ENCODE measurements around the gene CAPN5.
"Not testable (repeated sequence)": the region's sequence is repeated elsewhere in the genome, so short reads cannot be mapped to it uniquely, and the experiment has no call there.

CAPN5 gene

DNA sequence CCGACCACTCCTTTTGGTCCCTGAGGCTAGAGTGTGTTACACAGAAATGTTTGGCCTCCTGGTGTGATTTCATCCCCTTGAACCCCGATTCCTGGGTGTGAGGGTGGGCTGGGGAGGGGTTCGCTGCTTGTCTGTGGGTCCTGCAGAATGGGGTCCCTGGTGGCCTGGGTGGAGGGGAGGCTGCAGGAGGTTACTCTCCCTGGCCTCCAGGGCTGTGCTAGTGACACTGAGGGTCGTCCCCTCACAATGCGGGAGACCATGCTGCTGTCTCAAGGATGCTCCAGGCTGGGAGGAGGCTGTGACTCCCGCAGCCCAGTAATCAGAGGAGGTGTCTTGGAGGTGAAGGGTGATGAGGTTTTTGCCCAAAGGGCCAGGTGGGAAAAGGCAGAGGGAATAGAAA is 18.9 kb downstream of the CAPN5 start:
- no peak for DNase-seq

DNA sequence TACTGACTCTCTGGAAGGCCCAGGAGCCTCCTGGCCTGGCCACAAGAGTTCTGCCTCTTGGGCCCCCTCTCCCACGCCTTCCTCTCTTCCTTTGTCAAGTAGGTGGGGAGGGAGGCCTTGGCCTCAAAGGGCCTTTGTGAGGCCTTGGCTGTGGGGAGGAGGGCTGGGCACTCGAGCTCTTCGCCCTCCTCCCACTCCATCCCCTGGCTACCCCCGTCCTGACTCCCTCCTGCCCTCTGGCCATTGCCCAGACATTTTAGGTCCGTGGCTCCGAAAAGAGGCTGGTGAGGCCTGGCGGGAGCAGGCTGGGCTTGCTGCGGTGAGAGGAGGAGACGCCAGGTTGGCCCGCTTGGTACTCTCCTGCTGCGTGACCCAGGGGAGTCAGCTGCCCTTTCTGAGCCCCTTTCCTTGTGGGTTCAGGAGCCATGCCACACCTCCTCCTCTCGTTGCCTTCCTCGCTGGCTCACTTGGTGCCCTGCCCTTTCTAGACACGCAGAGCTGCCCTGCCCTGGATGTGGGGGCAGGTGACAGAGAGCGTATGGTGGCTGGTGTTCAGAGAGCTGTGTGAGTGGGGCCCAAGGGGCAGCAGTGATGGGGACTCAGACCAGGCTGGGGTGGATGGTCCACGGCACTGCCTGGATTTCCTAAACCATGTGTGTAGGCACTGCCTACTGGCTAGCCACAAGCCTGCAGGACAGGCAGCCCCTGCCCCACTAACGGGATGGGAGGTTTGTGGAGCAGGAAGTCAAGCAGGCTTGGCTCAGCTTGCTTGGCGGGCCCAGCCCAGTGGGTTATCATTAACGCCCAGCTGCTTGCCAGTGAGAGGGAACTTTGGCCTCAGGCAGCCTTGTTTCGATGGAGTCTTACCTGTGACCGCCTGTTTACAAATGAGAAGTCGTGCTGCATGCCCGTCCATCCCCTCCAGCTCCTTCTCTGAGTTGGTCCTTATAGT is 20.0 kb downstream of the CAPN5 start:
- DNase-seq: no peak

DNA sequence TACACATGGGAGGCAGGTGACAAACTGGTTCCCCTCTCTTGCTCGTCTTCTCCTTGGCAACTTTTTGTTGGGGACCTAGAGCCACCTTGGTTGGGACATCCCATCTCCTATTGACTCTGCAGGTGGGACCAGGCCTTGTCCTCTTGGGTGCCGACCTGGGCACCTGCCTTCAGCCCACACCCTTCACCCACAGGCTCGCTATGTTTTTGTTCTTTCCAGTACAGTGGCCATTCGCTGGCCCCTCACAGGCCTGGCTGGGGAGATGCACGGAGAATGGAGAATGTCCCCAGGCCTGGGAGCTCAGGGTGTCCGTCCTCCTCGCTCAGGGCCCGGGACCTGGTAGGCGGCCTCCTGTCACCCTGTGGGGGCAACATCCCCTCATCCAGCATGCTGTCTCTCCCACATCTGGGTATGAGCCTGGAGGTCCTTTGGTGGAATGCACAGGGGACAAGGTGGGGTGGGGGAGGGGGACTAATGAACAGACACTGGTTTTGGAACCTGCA is 21.0 kb downstream of the CAPN5 start:
- DNase-seq: no peak

DNA sequence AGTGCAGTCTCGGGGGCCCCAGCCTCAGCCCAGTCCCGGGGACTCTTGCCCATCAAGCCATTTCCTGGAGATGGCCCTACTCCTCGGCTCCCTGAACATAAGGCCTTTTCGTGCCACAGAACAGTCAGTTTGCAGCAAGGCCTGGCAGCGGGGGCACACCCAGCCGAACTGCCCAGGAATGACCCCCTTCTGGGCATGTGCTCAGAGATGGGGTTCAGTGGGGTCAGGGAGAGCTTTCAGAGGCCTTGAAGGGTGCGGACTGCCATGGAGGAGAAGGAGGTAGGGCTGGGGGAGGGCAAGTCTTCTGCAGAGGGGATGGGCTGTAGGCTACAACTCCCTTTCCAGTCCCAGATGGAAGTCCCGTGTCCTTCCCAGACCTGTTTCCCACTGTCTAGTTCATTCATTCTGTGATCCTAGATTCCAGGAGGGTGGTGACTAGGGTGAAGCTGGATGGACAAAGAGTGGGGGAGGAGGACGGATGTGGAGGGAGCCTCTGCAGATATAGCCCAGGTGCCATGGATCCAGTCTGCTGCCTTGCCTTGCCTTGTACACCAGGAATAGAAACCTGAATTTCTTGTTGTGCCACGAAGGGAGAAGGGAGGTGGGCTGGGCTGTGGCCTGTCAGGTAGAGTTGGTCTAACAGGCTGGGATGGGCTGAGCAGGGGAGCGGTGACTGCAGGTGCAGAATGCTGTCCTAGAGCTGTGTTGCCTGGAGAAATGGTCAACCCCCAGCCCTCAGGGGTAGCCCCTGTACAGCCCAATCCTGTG is 21.6 kb downstream of the CAPN5 start:
- no peak for DNase-seq

DNA sequence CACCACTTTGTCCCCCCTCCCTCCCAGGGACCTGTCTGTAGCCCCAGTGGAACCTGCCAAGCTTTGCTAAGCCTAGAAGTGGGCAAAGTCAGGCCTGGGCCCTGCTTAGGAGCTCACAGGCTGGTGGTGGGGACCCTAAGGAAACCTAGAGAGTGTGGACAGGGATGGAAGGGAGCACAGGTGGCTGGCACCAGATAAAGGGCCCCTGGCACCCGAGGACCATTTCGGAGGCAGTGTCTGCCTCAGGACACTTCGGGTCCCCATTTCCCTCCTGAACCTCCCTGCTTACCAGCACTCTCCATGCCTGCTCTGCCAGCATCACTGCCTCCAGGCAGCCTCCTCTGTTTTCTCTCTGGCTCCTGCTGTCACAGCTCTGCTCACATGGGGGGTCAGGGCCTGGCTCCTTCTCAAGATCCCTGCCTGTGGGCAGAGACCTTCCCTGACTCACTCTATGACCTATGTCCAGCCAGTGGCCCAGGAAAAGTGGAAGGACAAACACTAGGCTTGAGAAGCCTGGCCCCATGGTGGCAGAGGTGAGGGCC is 22.3 kb downstream of the CAPN5 start:
- no peak for DNase-seq

DNA sequence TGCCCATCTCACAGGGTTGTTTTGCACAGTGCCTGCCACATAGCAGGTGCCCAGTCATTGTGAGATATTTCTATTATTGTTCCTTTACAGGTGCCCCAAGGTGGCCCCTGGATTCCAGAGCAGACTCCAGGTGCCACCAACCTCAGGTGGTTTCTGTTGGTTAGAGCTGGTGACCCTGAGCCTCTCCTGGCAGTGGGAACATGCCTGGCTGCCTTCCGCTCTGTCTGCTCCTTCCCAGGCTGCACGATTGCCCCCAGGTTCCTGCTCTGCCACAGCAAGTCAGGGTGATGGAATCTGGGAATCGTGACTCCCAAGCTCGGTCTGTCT is 23.2 kb downstream of the CAPN5 start:
- no peak for DNase-seq

DNA sequence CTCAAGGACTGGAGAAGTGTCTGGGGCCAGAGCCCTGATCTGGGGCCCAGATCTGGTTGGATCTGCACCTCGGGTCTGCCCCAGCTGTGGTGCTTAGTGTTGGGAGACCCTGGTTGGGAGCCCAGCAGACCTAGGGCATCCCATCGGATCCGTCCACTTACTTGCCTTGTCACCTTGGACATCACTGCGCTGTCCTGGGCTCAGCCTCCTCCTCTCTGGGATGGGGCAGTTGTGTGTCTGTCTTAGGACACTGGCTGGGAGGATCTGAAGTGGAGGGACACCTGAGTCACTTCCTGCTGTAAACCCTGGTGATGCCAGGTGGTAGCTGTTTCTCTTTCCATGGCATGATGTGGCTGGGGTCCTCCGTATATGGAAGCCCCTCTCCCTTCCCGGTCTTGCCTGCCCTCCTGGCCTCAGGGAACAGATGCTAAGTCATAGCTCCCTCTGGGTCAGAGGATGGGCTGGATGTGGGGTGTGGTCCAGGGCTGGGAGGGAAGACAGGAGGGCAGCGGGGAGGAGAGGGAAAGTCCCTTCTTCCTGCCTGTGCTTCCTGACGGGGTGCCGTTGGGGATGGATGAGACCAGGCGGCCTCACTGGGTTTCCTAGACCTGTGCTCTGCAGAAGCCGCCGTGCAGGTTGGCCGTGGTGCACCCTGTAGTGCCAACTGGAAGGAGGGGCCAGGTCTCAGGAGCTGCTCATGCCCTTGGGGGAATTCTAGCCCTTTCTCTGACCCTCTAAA is 23.8 kb downstream of the CAPN5 start:
- no peak for DNase-seq

DNA sequence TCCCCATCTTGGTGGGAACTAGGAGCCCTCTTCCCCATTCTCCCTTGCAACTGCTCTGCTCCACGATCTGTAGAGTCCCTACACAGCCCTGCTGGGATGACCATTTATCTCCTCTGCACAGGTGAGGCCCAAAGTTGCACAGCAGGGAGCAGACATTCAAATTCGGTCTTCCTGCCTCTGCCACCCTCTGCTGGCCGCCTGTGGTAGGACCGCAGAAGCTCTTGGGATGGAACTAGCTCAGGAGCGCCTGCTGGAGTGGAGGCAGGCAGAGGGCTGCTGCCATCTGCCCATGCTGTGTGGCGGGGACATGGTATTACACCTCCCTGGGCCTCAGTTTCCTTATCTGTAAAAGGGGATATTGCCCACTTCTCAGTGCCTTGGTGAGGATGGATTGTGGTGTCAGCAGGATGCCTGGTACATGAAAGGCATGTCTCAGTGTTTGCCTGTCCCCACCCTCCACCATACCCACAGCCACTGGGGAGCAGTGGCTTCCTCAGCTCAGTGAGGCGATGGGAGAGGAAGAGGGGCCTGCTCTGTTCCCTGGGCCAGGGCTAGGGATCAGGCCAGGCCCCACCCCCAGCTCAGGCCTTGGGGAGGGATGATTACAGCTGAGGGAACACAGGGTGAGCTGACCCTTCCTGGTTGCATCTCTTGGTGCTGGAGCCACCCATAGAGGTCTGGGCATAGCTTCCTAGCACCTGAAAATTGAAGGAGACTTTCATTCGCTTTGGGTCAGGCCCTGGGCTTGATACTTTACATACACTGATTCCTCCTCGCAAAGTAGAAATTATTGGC is 24.6 kb downstream of the CAPN5 start:
- peak; percentile 85 for DNase-seq

DNA sequence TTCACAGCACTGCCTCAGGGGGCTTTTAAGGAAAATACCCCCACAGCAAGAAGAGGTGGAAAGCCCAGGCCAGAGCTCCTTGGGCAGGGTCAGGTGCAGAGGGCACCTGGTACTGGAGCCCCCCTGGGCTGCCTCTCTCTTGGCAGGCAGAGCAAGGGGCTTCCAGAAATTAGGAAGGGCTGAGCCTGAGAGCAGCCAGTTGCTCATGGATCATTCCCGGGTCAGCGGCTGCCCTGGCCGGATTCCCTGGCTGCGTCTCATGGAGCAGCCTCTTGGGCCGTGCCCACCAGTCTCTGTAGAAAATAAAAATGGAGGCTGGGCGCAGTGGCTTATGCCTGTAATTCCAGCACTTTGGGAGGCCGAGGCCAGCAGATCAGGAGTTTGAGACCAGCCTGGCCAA is 25.6 kb downstream of the CAPN5 start:
- no peak for DNase-seq

DNA sequence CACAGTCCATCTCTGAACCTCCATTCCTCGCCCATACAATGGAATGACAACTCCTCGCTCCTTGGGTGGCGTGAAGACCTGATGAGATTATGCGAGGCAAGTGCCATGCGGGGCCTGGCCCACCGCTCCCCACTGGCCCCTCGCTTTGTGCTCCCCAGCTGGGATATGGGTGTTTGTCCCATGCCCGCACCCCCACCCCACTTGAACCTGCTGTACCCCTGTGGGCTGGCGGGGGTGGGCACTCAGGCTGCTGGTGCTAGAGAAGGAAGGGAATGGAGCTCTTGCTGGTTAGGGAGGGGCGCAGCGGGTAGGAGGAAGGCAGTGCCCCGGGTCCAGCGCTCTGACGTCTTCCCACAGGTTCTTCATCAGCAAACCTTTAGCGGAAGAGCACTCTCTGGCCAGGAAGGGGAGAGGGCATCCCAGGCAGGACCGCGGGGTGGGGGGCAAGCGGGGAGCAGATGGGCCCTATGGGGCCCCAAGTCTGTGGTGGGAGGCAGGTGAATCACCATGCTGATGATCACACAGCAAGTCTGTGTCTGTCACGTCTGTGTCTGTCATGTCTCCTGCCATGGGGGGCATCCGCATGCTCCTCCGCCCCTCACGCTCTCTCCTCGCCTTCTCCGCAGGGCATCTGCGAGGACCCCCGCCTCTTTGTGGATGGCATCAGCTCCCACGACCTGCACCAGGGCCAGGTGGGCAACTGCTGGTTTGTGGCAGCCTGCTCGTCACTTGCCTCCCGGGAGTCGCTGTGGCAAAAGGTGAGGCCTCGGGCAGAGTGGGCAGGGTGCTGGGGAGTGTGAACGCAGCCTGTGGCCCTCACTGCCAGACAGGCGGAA is 26.5 kb downstream of the CAPN5 start:
- no peak for DNase-seq

DNA sequence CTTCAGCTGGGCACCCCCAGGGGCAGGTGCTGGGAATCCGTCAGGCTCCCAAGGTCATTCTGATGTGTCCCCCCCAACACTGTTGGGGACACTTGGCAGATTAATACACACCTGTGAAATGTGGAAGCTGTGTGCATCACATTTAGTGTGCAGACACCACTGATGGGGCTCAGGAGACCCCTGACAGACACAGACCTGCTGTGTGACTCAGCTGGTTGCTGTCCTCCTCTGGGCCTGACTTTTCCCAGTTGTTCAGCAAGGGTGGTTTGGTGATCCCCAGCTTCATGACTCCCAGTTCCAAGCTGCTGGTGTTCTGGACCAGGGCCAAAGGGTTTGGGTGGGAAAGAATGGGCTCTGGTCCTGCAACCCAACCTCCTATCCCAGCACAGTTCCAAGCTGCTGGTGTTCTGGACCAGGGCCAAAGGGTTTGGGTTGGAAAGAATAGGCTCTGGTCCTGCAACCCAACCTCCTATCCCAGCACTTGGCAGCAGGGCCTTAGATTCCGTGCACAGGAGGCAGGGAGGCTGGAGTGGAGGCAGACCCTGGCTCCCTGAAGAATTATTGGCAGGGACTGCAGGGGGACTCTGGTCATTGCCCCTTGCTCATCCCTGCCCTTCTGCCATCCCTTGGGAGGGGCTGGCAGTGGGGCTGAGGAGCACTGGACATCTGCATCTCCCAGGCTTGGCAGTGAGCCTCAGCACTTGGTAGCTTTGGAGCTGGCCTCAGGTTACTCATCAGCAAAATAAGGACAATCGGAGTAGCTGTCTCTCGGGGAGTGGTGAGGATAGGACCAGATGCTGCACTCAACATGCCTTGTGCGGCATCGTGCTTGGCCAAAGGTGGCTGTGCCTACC is 27.4 kb downstream of the CAPN5 start:
- DNase-seq: no peak

DNA sequence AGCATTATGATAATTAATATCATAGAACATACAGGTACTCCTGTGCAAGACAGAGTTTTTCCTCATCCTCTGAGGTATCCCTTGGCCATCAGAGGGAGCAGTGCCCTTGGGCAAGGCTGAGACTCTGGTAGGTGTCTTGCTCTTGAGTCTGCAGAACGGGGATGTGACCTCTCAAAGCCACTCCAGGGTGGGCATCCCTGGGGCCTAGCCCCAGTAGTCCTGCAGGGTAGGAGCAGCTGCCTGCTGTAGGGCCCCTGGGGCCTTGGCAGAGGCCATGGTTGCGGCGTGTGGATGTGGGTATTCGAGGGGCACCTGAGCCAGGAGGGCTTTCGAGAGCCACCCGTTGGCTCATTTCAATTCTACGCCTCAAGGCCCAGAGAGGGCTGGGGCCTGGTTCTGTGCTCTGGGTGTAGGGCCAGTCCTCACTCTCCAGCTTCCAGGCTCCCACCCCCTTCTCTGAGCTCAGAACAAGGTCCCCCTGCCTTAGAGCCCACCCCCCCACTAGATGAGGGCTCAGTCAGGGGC is 28.1 kb downstream of the CAPN5 start:
- no peak for DNase-seq

DNA sequence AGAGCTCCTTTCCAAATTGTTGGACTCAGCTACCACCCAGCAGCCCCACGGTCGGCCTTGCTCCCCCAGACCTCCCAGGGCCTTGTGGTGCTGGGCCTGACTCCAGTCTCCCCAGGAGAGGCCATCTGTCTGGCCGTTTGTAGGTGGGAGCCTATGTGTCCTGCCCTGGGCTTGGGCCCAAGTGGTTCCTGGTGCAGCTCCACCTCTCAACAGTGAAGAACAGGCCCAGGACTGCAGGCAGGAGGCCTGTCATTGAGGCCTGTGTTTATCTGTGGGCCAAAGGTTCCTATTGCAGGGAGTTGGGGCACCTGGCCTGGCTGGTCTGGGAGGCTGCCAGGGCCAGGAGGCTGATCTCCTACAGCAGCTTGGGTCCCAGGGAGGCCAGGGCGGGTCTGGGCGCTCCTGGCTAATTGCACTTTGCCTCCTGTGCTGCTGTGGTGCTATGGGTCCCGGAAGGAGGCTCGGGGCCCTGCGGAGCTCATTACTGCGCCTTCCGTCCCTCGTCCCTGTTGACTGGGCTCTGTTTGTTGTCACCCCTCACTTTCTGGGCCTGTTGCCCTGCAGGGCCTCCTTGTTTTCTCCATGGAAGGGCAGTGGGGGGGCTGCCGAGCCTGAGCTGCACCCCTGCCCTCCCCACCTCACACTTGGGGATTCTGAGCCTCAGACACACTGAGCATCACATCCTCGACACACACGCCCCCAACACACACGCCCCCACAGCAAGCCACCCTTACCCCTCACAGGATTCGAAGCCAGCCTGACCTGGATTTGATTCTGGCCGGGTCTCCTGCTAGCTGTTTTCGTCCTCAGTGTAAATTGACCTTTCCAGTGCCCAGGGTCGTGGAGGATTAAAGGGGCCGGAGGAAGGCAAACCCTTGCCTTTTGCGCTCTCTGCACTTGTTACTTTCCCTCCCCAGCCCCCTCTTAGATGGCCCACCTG is 29.1 kb downstream of the CAPN5 start:
- no peak for DNase-seq

DNA sequence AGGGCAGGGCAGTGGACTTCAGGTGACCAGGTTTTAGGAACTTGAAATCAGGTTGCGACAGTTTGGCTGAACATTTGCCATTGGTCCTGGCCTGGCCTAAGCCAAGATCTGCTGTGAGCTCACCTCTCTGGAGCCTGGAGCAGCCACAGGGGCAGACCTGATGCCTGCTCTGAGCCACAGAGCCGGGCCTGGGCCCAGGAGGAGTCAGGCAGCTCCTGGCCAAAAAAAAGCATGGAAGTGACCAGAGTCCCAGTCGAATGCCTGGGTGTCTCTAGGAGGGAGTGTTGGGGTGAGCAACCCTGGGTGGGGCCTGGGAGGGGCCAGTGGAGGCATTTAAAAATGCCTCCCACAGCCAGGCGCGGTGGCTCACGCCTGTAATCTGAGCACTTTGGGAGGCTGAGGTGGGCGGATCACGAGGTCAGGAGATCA is 29.8 kb downstream of the CAPN5 start:
- no peak for DNase-seq

DNA sequence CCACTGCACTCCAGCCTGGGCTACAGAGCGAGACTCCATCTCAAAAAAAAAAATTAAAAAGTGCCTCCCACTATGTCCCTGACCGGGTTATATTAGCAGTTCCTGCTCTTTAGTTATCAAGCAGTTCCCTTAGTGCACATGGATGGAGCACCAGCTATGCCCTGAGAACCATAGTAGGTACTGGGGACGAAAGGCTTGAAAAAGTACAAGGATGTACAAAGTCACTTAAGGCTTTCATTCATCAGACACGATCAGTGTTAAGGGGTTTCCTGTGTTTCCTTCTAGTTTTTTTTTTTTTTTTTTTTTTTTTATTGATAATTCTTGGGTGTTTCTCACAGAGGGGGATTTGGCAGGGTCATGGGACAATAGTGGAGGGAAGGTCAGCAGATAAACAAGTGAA is 30.4 kb downstream of the CAPN5 start:
- DNase-seq: not testable (repeated sequence)

DNA sequence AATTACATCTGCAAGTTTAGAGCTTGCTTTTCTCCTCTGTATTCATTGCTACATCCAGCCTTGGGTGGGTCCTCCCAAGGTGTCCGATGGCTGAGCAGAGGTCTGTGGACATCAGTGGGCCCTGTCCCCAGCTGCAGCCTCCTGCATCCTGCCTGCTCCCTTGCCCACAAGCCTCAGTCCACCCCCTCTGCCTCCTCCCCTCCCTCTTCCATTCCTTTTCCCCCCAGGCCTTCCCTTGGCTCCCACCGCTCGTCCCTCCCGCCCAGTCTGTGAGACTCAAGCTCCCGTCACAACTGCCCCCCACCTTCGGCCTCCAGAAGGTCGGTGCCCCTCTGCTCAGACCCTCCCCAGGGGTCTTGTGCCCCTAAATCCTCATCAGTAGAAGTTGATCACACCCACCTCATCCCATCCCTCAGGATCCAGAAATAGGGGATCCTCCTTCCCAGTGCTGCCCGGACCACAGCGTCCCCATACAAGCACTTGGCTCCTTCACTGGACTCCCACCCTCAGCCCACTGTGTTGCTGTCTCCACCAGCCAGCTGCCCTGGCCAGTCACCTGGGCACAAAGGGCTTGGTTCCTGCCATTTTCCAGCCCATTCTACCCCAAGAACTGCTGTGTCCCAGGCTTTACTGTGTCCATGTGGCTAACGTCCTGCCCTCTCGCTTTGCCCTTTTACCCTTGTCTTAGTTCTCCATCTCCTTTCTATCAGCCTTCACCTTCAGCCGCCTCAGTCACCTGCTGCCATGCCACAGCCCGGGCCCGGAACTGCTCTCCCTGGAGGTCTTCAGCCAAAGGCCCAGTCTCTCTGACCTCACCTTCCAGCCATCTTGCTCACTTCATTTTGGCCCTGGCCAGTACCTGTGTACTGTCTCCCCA is 33.6 kb downstream of the CAPN5 start:
- DNase-seq: no peak

DNA sequence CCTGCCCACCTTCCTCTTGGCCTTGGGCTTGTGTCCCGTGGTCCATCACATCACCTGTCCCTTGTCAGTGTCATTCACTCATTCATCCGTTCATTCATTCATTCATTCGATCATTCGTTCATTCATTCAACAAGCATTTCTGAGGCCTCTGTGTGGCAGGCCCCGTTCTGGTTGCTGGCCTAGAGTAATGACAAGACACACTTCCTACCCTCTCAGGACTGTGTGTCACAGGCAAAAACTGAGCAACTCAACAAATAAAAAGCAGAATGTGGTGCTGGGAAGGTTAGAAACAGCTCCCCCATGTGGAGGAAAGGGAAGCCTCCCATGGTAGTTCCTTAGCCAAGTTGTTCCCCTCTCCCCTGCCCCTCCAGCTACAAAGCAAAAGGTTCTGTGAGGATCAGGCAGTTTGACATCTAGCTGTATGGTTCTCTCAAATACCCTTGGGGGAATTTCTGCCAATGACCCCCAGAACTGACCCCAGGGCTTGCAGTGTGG is 34.3 kb downstream of the CAPN5 start:
- DNase-seq: no peak

Measured in CD4-positive, alpha-beta T cell treated with Interleukin-17A for 4 hours (primary cell).